H54 (cell line): ENCODE data around the gene SEMA5B.

Source experiments
- DNase-seq: peaks from one replicate; pipeline ENCODE4 v3.0.0; 2011; ENCODE audit warnings: low spot score, mixed read lengths; ENCODE audit not compliant: insufficient read length
- FAIRE-seq: peaks from 3 replicates; lab custom pipeline; 2011; peaks lifted over from hg19 to GRCh38; lab: Jason Lieb, UNC
- POLR2A ChIP-seq: IDR thresholded peaks from 2 replicates; pipeline ENCODE4 v1.6.1; 2011; ENCODE audit warnings: low read depth, mild to moderate bottlenecking, low read length

The SEMA5B gene

DNA sequence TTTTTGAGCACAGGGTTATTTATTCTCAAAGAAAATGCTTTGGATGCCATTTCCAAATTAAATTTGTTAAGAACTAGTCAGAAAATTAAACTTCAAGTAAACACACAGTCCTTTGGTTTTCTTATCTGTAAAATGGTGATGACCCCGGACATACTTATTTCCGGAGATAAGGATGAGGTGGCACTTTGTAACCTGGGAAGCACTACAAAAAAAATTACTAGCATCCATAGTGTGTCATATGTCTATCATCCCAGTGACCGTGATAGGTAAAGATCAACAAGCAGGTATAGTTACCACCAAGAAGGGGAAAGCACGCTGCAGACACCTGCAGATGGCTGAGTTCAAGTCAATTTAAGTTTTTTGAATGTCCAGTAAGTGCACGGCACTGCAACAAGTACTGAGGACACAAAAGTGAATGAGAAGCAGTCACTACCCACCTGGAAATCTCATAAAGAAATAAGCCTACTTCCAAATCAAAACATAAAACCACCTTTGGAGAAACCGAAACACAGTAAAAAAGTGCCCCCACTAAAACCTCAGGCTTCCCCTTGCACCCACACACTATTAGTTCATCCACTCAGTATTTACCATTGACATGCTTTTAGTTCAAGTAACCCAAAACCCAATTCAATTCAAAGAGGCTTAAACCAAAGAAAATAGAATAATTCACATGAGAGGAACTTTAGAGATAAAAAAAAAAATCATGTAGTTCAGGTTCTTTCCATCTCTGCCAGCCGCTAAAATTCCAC is 24.6 kb downstream of the SEMA5B start:
- TF ChIP-seq POLR2A = no peak
- FAIRE-seq = no peak

DNA sequence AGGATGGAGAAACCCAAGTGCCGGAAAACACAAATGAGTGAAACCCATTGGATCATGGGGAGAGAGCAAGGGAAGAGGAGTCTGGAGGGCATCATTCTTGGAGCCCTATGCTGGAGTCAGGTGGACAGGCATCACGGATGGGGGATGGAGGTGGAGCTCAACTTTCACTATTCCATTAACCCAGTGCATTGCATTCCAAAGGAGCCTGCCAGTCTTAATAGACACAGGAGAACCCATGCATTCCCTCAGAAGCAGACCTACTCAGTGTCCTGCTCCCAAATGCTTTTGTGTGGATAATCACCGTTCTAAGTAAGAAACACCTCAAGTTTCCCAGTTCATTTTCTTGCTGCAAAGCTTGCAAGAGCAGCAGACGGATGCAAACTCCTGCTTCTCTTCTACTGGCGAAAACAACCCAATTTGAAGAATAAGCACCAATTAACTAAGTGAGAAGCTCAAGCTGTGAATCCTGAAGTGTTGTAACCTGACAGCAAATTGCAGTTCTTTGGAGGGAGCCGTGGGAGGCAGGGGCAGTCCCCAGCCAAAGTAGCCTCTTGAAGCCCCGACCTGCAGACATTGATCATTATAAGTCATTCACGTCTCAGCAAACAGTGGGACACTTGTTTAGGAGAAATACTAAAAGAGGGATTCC is 25.3 kb downstream of the SEMA5B start:
- no peak for DNase-seq
- no peak for TF ChIP-seq POLR2A
- FAIRE-seq = no peak

More for the DNA sequence above, 24.6 kb downstream of the SEMA5B start:
- no peak for DNase-seq

DNA sequence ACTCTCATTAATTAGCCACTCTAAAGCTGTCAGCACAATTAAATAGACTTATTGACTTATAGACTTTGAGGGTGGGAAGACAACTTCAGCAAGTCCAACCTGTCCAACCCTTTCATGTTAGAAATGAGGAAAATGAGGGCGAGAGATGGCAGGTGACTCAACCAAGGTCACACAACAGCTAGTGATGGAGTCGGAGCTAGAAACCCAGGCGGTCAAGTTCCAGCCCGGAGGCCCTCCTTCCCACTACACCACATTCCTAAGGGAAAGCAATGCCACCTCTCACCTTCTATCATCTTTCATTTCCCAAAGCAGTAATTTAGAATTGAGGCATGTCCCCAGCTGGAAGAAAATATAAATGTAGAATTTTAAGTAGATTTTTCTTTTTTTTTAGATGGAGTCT is 28.7 kb downstream of the SEMA5B start:
- FAIRE-seq (no peak), DNase-seq (no peak)
- no peak for TF ChIP-seq POLR2A

DNA sequence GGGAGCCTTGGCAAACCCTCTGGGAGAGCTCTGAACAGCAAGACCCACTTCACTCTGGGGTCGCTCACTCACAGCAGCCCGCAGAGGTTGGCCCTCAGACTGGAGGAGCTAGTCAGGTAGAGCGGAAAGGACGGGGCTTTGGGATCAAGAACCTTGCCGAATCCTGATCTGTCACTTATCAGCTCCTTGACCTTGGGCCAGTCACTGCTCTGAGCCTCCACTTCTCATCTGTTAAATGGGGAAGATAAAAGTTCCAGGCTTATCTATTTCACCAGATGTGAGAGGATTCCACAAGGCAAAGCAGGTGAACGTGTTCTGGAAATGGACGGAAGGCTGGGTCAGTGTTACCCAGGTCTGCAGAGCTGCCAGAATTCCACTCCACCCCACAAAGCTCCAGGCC is 29.4 kb downstream of the SEMA5B start:
- DNase-seq (no peak), FAIRE-seq (no peak)
- no peak for TF ChIP-seq POLR2A

DNA sequence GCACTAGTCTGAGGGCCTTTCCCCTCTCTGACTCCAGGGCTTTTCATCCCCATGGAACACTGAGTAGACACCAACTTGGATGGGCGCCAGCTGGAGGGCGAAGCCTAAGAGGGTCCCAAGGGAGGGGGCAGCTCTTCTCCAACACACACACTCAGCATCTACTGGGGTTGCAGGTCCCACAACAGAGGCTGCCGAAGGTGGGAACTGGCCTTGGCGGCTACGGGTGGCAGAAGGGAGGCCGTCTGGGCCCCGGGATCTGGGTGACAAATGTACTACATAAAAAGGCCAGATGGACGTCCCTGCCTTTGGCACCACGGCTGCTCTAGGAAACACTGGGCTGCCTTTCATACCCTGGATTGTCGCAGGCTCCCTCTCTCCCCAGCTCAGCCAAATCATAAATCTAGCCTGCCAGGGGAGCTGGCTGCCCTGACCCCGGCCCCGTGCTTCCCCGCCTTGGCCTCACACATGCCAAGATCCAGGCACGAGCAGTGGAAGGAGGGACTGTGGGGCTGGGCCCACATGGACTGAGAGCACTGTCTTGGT is 31.5 kb downstream of the SEMA5B start:
- DNase-seq (no peak), FAIRE-seq (no peak)
- TF ChIP-seq POLR2A = no peak

DNA sequence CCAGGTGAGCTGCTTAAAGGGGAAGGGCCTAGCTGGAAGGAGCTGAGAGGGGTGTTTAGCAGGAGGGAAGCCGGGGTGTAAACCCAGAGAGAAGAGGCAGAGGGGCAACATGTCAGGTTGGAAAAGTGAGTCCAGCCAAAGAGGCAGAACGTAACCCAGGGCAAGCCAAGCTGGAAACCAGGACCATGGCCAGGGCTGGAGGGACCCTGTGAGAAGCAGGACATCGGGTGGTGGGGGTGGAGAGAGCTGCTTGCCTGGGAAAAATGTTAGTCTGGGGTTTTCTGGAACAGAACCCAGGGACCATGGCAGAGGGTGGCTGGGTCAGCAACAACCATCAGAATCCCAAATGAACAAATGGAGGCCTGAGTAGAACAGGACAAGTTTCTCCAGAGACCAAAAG is 32.6 kb downstream of the SEMA5B start:
- DNase-seq (no peak), FAIRE-seq (no peak)
- no peak for TF ChIP-seq POLR2A

DNA sequence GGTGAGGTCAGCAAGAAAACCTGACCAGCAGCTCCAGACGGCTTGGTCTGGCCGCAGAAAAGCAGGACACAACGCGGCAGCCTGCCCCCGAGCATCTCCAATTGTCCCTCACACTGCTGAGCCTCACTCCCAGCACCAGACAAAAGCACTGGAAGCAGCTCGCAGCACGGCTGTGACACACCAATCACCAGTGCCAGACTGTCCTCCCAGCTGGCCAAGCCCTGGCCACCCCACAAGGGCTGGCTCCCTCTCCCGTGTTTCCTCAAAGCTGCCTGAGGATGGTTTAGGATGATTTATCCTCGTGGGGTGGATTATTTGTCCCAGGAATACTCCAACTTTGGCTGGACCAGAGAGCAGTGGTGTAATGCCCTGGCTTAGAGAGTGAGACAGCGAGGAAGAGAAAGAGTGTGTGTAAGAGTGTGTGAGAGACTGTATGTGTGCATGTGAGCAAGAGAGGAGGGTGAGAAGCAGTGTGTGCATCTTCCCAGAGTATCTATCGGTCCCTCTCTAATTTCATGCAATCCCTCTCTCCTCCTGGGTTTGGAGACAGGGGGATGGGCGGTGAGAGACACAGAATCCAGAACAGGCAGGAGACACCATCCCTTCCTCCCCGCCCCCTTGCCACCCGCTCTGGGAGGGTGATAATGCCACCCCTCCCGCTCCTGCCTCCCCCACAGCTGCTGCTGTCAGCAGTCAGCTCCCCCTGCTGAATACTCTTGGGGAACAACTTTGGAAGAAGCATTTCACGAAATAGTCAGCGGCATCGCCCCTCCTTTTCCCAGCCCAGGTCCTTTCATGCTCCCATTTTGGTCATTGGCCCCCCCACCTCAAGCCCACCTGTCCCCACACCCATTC is 34.2 kb downstream of the SEMA5B start:
- no peak for TF ChIP-seq POLR2A
- FAIRE-seq (no peak), DNase-seq (no peak)

DNA sequence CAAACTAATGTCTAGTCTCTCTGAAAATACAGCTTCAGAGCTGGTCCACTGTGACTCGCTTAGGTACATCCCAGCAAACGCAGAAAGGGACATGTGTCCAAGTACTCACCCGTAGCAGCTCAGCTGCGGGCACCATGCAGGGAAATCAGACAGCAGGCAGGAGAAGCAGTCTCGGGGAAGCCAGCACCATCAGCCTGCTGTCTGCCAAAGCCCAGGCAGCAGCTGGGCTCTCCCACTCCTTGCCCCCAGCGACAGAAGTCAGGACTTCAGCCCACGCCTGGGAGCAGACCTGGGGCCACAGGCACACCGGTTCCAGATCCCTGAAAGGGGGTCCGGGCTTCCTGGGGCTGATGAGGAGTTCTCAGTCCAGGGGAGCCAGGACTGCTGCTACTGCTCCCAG is 34.9 kb downstream of the SEMA5B start:
- DNase-seq = no peak
- FAIRE-seq = no peak
- no peak for TF ChIP-seq POLR2A

DNA sequence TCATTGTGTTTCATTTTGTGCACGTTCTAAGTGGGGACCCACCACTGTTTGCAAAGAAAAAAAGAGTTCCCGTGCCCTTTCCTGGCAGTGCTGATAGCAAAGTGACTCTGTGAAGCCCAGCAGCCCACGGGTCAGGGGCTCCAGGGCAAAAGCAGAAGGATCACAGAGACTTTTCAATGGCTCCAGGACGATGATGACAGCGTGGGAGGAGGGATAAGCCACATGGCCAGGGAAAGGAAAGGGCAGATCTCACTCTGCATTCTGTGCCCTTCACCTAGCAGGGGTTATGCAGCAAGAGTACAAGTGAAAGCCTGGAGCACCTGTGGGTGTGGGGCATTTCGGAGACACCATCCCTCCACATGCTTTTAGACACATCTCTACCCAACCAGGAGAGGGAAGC is 35.4 kb downstream of the SEMA5B start:
- no peak for DNase-seq
- TF ChIP-seq POLR2A = no peak
- no peak for FAIRE-seq

DNA sequence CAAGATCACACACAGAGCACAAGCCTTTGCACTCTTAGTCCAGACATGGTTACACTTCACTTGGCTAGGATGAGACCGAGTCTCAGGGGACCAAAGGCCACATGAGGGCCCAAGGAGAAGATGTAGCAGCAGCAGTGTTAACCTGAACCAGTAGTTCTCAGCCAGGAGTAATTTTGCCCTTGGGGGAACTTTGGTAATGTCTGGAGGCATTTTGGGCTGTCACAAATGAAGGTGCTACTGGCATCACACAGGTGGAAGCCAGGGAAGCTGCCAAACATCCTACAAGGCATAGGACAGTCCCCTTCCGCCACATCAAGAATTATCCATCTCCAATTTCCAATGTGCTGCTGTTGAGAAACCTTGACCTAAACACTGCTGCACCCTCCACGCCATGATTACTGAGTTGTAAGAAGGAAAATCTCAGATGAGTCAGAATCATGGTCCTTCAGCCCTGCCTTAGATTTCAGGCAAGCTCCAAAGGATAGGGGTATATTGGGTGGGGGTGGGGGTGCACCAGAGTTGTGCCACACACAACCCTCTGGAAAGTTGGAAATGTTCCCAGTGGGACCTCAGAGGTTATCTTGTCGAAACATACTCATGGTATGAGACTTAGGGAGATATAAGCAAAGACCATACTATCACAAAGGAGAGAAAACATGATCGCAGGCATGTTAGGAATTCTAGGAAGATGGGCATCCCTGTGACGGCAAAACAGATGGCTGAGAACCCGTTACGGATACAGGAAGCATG is 36.2 kb downstream of the SEMA5B start:
- no peak for FAIRE-seq
- no peak for DNase-seq
- no peak for TF ChIP-seq POLR2A

DNA sequence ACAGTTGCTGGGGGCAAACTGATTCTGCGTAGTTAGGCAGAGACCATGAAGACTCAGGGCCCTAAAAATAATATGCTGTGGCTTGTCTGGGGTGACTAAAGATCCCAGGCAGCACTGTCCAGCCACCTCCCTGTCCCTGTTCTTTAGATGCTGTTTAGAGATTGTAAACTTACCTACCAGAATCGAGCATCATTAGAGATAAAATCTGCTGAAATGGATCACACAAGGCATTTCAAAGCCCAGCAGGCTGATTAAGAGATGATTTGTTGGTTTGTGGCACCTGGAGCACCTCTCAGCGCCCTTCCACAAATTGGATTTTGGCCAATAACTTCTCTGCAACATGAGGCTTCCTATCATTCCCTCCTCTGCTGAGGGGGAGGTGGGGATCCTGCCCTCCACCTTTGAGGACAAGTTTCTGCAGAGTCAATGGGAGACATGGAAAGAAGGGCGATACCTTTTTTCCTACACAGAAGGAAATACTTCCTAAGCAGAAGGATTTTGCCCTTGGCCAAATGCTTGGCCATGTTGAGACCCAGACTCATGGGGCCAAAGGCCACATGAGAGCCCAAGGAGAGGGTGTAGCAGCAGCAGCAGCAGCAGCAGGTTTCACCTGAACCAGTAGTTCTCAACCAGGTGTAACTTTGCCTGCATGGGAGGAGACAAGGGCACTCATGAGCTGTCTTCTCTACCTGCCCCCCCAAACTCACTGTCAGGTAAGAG is 37.5 kb downstream of the SEMA5B start:
- FAIRE-seq (no peak), DNase-seq (no peak)
- no peak for TF ChIP-seq POLR2A

DNA sequence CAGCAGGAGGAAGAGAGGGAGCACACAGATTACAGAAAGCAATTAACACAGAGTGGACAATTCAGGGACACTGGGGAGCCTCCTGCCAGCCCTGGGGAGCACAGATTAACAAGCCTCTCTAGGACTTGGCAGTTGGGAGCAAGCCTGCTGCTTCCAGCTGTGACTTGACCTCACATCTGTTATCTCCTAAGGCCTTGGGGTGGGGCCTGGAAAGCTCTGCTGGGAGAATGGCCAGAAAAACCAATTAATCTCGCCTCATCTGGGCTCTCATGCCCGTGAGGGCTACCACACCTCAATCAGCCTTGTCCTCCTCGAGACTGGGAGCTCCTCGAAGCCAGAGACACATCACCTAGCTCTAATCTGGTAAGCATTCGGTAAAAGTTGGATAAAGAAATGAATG is 39.1 kb downstream of the SEMA5B start:
- no peak for TF ChIP-seq POLR2A
- DNase-seq = no peak
- no peak for FAIRE-seq
